Hematopoietic multipotent progenitor cell treated with erythropoietin and hydrocortisone succinate and interleukin-3 and kit ligand, for 8 days (in vitro differentiated cells): ENCODE data around the gene COL4A1.

ENCODE experiments used
- DNase-seq: peaks from one replicate; pipeline ENCODE4 v3.0.0-alpha.2; 2015

COL4A1 gene

DNA sequence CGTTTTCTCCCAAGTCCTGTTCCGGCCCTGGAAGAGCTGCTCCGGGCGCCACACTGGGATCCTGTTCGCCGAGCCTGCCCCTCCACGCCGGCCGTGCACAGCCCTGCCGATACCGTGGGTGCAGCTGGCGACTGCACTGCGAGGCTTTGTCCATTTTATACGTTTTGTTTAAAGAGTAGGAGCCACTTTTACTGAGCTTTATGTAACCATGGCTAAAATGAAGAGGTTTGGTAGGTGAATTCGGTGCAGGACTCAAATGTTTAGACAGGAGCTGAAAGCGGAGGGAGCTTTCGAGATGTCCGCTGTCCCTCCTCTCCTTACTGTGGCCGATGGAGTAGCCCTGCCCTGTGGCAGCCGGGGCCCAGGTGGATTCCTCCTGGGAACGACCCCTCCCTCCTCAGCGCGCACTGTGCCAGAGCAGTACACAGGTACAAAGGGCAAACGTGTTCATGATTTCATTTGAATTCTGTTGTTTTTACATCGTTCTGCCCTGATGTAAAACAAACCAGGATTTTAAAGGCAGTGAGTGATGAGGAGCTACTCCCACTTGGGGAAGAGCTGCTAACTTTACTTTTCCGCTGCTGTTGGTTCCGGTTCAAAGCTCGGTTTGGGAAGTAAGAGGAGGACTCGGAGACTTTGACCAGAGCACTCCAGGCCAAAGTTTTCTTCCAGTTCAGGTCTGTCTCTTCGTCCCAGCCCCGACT lies 1.9 kb upstream of the COL4A1 start:
- no peak for DNase-seq

DNA sequence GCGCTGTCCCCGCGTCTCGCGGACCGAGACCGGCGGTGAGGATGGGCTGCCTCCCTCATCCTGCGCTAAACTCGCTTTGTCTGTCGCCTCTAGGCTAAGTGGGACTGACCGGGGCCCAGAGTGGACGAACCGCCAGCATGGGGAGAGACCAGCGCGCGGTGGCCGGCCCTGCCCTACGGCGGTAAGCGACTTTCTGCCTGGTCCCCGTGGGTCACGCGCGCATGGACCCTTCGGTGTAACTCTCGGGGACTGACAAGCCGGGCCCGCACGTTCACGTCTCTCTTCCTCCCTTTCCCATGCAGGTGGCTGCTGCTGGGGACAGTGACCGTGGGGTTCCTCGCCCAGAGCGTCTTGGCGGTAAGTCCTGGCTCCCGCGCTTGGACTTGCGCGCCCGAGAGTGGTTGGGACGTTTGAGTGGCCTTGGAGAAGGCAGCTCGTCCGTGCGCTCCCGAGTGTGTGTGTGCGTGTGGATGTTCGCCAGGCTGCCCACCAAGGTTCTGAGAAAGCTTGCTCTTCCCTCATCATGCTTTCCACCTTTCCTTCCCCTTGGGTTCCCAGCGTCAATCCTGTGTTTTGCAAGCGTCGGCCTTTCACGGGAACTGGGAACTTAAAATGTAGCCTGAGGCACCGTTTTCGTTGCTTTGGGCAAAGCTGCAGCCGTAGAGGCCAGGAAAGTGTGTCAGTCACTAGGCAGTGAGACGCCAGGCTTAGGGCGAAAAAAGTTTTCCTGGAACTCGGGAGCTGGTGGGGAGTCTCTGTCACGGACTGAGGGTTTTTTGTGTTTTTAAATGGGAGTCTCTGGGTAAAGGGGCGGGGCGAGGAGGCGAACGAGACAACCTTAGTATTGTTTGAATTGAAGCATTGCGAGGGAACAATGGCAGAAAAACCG lies 1.1 kb upstream of the COL4A1 start:
- DNase-seq = no peak

DNA sequence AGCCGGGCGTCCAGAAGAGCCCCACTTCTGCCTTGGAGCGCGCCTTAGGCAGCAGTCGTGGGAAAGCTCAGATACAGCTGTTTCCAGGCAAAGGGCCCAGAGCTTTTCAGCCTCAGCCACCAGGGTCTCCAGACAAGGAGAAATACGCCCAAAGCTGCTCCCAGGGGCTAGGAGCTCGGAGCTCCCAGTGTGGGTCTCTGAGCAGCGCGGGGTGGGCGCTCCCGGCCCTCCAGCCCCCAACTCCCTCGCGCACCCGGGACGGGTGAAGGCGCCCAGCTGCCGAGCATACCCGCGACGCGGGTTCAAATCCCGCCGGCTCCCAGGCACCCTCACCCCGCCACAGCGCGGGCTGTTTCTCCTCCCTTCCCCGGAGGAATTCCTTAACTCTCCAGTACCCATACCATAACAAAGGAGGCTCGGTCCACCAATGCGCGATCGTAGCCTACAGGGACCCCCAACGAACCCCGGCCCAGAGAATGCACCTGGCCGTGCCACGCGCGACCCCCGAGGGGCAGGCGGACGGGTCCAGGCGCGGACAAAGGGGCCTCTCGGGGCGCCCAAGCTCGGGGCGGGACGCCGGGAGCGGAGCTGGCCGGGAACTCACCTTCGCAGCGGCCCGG lies 507 bp downstream of the COL4A1 start:
- no peak for DNase-seq

DNA sequence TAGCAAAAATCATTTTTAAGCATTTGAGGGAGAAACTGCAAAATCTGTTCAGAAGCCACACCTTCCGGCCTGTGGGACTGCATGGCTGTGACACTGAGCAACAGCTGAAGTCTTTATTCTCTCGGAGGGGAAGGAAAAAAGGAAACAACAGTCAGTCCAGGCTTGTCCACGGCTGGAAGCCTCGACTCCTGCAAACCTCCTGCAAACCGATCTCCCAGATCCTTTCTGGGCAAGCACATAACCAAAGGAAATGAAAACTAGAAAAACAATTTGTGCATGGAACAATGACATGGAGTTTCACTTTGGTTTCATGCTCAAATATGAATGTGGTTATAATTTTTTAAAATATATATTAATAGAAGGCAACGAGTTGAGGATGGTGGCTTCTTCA lies 1.0 kb downstream of the COL4A1 start:
- no peak for DNase-seq

DNA sequence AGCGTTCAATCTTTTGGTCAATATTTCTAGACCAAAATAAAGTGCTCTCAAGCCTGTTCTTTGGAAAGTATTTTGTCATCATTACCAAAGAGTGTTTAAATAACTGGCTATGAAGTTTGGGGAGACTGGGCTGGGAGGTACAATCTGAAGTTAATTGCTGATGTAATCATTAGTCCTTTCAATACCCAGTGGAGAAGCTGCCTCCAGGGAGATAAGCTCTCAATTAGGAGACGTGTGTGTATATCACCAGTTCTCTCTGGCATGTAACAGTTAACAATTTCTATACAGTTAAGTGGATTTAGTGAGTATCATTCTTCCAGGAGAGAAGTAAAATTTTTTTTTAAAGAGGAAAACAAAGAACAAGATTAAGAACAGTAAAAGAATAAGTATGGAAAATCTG lies 1.4 kb downstream of the COL4A1 start:
- DNase-seq = no peak

DNA sequence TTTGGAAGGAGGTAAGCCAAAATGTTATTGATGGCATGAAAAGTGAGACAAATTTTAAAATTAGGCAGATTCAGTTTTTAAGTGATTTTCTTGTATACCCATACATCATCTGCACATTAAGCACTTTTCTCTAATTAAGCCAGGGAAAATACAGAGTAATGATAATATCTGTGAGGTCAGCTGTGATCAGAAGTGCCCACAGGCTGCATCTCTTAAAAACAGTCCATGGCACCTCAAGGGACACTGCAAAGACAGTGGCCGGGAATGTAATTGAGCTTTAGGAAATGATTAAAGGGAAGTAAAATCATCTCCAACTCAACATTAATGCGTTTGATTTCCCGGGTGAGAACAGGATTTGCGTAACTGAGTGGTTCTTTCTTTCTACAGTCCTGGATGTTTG lies 2.0 kb downstream of the COL4A1 start:
- no peak for DNase-seq

DNA sequence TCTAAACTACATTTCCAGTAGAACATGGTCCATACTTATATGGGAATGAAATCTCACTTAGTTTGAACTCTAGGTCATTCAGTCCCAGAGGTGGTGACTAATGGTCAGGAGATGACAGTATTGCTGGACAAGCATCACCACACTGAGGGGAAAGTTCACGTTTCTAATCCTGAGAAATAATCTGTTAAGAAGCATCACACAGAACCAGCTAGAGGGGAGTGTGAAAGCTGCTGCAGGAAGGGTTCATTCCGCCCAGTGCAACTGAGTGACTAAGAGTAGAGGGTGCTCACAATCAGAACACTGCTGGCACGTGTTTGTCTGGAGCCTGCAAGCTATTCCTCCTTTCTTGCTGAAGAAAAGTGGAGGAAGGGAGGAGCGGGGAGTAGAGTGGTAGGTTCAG lies 2.7 kb downstream of the COL4A1 start:
- DNase-seq = no peak

DNA sequence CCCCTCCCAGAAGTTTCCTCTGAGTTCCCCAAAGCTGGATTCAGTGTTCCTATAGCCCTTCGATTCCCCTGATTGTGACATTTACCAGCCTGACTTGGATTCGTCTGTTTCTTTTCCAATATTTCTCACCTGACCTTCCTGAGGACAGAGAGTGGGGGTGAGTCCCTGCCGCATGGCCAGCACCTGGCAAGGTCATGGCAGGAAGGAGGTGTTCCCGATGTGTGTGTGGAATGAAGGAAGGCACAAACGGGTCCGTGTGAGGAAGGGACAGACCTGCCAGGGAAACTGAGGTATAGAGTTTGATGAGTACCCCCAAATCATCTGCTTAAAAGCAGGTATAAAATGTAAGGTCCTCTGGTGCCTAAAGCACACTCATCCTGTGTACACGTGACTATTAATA lies 3.3 kb downstream of the COL4A1 start:
- DNase-seq = no peak

DNA sequence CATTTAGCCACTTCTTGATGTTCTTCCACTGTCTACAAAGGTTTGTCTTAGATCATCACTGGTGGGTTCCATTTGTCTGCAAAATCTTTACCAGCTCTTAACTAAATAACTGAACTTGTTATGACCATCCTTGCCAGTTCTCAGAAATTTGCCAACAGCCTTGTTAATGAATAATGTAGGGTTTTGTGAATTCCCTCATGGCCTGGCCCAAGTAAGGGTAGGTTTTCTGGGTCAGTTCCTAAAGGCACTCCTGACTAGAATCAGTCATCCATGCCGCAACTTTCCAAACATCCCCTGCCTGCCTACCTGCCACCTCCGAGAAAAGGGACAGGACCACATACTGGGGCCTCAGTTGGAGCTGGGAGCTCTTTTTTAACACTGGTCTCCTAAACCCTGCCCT lies 4.0 kb downstream of the COL4A1 start:
- DNase-seq = no peak

DNA sequence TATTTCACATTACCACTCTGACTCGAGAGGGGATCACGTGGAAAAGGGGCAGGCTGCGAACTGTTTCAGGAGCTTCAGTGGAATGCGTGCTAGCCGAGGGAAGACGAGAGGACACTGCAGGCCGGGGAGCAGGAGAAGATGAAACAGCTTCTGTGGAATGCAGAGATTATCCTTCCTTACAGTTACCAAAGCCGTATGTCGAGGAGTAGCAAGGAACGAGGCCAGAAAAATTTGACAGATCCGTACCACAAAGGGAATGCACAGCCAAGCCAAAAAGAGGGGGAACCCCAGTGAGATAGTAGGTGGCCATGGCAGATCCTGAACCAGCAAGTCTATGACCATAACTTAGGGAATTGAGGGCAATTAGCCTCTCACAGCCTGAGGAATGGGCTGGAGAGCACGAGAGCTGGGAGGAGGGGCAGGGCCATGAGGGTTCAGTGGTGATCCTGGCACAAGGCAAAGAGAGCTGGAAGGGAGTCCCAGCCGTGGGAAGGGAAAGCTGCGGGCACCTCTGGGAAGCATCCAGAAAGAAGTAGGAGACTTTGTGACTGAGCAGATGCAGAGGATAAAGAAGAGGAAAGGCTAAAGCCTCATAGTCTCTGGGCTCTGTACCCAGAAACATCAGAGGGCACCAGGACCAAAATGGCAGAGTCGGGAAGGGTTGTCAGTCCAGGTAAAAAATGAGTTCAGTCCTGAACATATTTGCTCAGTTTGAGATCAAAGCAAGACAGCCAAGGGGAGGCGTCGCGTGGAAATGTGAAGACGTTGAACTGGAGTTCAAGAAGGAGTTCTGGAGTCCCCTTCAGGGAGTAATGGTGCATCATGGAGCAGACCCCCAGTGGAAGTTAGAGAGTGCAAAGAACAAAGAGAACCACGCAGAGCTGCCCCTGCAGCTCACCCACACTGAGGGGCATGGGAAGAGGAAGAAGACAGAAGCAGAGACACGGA lies 5.1 kb downstream of the COL4A1 start:
- no peak for DNase-seq

DNA sequence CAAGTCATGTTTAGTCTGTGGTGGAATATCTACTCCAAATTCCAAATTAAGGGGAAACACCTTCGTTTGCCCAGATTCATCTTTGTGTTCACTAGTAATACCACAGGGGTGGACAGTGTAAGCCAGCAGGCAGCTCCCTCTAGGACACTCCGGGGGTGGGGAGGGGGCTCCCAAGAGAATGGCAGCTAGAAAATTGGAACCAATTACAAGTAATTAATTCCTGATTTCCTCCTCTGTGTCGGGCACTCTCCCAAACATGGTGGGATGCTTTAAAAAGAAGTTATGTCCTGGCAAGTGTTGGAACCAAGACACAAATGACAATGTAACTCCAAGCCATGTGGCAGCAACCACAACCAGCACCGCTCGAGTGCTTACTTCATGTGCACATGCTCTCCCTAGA lies 5.9 kb downstream of the COL4A1 start:
- no peak for DNase-seq

DNA sequence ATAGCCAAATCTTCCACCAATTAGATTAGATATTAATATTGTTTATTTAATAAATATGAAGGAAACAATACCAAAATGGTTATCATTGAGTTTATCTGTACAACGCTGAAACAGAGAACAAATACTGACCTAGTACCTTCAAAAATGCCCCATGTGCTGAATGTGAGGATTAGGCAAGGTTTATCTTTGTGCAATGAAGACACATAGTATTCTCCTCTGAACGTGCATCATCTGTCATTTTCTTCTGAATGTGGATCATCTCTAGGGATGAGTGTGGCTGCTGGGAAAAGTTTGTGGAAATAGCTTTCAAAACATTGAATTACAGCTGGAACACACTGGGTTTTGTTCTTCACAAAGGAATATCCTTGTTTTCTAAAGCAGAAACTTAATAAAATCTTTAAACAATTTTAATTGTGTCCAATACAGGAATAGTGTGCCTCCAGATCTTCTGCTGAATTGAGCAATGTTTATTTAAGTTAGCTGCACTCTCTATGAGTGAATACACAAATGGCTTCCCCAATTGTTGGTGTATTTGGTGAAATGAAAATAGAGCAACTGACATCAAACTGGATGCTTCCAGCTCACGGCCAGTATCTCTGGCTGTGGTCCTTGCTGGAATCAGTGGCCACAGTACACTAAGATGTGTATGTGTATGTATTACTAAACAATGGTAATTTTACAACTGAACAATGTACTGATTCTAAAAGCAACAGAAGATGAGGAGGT lies 6.7 kb downstream of the COL4A1 start:
- DNase-seq = no peak

DNA sequence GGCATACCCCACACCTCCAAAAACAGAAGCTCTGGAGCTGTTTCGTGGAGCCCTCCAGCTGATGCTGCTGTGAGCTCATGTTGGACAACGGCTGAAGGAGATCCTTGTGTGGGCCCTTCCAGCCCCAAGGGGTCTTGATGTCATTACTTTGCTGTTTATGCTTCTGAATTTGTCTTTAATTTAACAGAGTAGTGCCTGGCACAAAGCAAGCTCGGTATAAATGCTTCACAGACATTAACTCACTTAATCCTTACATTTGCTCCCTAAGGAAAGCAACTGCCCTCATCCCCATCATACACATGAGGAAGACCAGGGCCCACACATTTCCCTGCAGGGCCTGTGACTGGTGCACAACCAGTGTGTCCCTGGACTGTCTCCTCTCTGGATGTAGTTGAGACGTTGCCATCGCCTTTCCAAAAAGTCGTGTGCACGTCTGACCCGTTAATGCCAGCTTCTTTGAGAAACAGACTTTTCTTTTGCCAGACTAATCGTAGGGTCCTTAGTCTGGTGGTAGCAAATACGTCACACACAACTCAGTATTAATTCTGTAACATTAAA lies 7.6 kb downstream of the COL4A1 start:
- no peak for DNase-seq

DNA sequence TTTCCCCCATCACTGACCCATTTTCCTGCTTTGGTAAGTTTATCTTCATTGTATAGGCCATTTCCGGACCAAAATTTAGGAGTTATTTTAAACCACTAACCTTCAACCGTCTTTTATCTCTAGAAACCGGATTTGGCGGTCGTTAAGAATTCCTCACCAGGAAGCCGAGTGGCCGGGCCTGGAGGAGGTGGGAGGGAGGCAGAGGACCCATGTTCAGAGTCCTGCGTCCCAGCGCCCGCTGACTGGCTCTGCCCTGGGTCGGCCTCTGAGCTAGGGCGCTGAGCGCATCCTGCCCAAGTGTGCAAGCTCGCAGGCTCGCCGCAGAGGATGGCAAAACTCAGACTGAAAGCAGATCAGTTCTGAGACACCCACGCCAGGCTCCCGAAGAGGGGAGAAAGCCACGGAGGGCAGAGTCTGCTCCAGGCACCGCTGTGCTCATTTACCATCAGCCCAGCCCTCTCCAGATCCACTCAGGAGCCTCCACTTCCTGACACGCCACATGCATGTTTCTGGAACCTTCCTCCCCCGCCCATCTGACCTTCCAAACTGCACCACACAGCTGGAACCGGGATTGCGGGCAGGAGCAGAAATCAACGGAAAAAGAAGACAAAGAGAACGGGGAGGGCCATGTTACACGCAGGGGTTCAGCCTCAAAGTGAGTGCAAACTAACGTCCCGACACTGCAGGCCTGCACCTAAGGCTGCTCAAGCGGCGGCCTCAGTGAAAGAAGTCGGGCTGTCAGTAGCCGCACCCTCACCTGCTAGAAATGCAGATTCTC lies 8.3 kb downstream of the COL4A1 start:
- DNase-seq = peak; percentile 3

DNA sequence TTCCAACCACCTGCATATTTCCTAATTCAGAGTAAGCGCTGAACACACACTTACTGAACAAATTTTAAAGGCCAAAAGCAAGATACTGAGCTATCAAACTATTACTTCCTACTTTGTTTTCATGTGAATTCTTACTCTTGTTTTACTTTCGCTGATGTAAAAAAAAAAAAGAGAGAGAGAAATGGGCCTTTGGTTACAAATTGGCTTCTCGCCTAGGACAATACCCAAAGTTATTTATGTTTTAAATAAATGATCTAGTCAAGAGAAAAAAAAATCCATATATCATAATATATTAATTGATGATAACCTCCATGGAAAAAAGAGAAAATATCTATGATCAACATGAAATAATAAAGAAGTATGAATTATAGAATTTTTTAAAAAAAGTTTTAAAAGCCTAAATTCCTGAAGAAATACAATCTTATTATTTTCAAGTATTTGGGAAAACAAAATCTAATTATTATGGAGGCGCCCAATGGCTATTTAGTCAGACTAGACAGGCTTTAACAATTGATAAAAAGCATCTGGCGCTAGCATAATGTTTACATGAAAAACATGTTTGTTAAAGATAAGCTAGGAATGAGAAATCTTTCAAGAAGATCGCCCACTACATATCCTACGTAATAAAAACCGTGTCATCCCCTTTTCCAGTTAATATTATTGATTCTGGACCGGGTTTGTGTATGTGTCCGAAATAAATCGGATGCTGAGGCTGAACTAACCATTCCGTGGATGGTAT lies 9.0 kb downstream of the COL4A1 start:
- no peak for DNase-seq

DNA sequence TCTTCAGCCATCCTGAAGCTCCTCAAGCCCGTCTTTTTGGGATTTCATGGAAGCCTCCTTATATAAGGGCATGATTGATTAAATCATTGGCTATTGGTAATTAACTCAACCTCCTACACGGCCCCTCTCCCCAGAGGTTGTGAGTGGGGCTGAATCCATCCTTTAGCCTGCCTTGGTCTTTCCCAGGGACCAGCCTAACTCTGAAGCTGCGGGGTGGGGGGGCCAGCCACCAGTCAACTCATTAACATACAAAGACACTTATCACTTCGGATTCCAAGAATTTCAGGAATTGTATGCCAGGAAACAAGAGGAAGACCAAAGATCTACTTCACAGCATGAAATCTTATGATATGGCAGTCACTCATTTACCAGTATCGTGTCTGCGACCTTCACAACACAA lies 9.9 kb downstream of the COL4A1 start:
- DNase-seq = no peak

DNA sequence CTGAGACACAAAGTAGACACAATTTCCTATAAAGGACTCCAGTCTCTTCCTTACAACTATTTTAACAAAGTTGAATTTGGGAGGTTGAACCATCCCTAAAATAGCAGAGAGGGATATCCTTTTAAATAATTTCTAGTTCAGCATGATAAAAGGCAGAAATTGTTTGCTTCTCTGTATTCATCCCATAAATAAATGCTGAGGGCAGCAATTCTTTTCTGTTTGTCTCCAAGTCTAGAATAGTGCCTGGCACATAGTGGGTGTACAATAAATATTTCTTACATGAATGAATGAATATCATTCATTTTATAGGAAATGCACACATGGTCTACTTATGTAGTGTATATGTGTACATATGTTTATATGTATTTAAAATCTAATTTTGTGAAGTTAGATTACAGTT lies 12.3 kb downstream of the COL4A1 start:
- no peak for DNase-seq

DNA sequence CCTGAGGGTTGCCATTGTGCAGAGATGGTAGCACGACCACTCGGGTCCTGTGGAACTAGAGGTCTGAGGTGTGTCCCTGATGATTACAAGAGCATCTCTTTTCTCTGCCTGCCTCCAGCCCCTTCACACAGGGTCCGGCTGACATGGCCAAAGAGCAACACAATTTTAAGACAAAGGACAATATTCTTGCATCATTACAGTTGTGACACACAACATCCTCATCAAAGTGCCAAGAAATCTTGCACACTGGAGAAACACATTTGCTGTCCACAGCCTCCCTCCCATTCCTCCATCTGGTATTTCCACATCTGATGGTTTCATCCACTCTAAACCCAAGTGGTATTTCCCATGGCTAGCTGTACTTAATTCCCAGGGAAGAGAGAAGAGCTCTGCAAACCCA lies 12.8 kb downstream of the COL4A1 start:
- DNase-seq = no peak

DNA sequence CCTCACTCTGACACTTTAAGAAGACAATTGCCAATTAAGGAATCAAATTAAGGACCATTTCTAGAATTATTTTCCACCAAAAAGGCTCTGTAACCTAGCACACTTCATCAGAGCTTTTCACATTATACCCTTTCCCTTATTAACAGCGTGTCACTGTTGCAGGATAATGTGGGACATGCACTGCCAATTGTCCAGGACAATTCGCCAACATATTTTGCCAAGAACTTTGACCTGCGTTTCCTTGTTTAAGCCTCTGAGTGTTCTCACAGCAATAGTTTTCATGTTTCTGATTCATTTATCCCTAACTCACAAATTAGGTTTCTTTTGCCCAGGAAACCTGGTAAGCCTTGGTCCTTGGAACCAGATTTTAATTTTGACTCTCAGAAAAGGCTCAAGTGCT lies 13.3 kb downstream of the COL4A1 start:
- DNase-seq = no peak

DNA sequence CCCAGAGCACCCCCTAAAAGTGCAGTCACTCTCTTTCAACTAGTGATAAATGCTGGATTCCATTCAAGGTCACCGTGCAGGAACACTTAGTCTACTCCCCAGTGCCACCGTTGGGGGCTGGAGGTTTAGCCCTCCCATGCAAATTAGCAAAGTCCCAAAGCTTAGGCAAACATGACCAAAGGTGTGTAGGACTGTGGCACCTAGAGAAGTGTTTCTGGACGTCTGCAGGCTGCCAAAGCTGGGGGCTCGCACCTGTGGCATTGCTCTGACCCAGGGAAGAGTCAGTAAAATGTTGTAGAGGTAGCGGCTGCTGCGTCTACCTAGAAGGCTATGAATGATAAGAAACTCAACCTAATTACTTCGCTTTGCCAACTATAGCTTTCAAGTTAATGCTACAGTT lies 13.9 kb downstream of the COL4A1 start:
- DNase-seq = no peak
